ENCODE measurements around the gene PPP6R3. TPM values are rescaled to one million over a fixed set of nuclear protein-coding genes. Genes with fewer than 3 reads are reported as not detected.

The PPP6R3 gene
- total and polyA plus RNA-seq, 8 donors = 84.6 to 130 (median 109) TPM

GRCh38 chr11:68584991-68585524, 124.5 kb downstream of the PPP6R3 start:
- no peak for TF ChIP-seq CTCF (IDR thresholded peaks at IDR 0.05)
- no peaks in the 10 kb centered on the region for H3K9me3 ChIP-seq
- no peaks in the 10 kb centered on the region for H3K27me3 ChIP-seq
- H3K27ac ChIP-seq = no peak overlapping the region
- ATAC-seq (no peak), DNase-seq (no peak)
- peaks cover 0 to 73% of the 10 kb centered on the region in 2 donors for H3K36me3 ChIP-seq
- H3K4me3 ChIP-seq = no peak overlapping the region
- H3K4me1 ChIP-seq = peaks cover 0 to 33% of the 10 kb centered on the region in 2 donors
- intact Hi-C loops (cut with DNase I) = no loop called here

GRCh38 chr11:68589547-68590216, 129.1 kb downstream of the PPP6R3 start:
- H3K4me1 ChIP-seq = peaks cover 0 to 2% of the 10 kb centered on the region in 2 donors
- TF ChIP-seq CTCF (IDR thresholded peaks at IDR 0.05) = no peak
- ATAC-seq (no peak), DNase-seq (no peak)
- H3K9me3 ChIP-seq = no peaks in the 10 kb centered on the region
- intact Hi-C loops (cut with DNase I) = no loop called here
- no peak overlapping the region for H3K4me3 ChIP-seq
- peaks cover 0 to 86% of the 10 kb centered on the region in 2 donors for H3K36me3 ChIP-seq
- H3K27me3 ChIP-seq = no peaks in the 10 kb centered on the region
- no peak overlapping the region for H3K27ac ChIP-seq

- no peak for TF ChIP-seq CTCF (IDR thresholded peaks at IDR 0.05)
- Histone ChIP-seq H3K36me3 (peaks cover 0 to 87% of the 10 kb centered on the region in 2 donors), H3K4me3 (no peak overlapping the region), H3K9me3 (no peaks in the 10 kb centered on the region), H3K27me3 (no peaks in the 10 kb centered on the region), H3K4me1 (no peaks in the 10 kb centered on the region), H3K27ac (no peak overlapping the region)
- intact Hi-C loops (cut with DNase I) = no loop called here
- ATAC-seq = no peak
- no peak for DNase-seq
Measured at GRCh38 chr11:68591719-68592118, 131.2 kb downstream of the PPP6R3 start.

GRCh38 chr11:68593441-68593840, 132.9 kb downstream of the PPP6R3 start:
- H3K4me3 ChIP-seq = no peak overlapping the region
- no peaks in the 10 kb centered on the region for H3K4me1 ChIP-seq
- intact Hi-C loops (cut with DNase I) = no loop called here
- DNase-seq (no peak), ATAC-seq (no peak)
- H3K27me3 ChIP-seq = no peaks in the 10 kb centered on the region
- H3K36me3 ChIP-seq = peaks cover 0 to 90% of the 10 kb centered on the region in 2 donors
- TF ChIP-seq CTCF (IDR thresholded peaks at IDR 0.05) = no peak
- no peaks in the 10 kb centered on the region for H3K9me3 ChIP-seq
- no peak overlapping the region for H3K27ac ChIP-seq

GRCh38 chr11:68594123-68594522, 133.6 kb downstream of the PPP6R3 start:
- H3K4me3 ChIP-seq = no peak overlapping the region
- no peak for ATAC-seq
- DNase-seq = no peak
- intact Hi-C loops (cut with DNase I) = no loop called here
- peaks cover 0 to 90% of the 10 kb centered on the region in 2 donors for H3K36me3 ChIP-seq
- H3K27me3 ChIP-seq = no peaks in the 10 kb centered on the region
- H3K27ac ChIP-seq = no peak overlapping the region
- H3K9me3 ChIP-seq = no peaks in the 10 kb centered on the region
- TF ChIP-seq CTCF (IDR thresholded peaks at IDR 0.05) = no peak
- no peaks in the 10 kb centered on the region for H3K4me1 ChIP-seq
